ENCODE data around the gene MIEF1. TPM values are rescaled to one million over a fixed set of nuclear protein-coding genes. Genes with fewer than 3 reads are reported as not detected.

Gene MIEF1
- total and polyA plus RNA-seq, 11 donors = 6.5 to 25.2 (median 18.7) TPM

GRCh38 chr22:39457556-39458443 is 44.3 kb upstream of the MIEF1 start:
- ATAC-seq = peak in 2 of 4 donors; percentile 14 to 48
- H3K27ac ChIP-seq = peak overlapping the region; percentile 50 to 89 (median 72)

GRCh38 chr22:39458444-39459083 is 43.5 kb upstream of the MIEF1 start:
- Histone ChIP-seq H3K36me3 (no peaks in the 10 kb centered on the region), H3K9me3 (no peaks in the 10 kb centered on the region), H3K4me3 (peak overlapping the region; percentile 47 to 81 (median 63)), H3K27ac (peak overlapping the region; percentile 32 to 89 (median 72)), H3K4me1 (peaks cover 0 to 44% (median 21%) of the 10 kb centered on the region in 12 donors), H3K27me3 (peaks cover 0 to 25% (median 6%) of the 10 kb centered on the region in 9 donors)
- intact Hi-C loops (cut with DNase I) = no loop called here
- 51 to 58% (median 52%) methylated on average over 10 of the region's 10 CpGs for whole genome bisulfite sequencing, 4 donors
- no peak for DNase-seq
- TF ChIP-seq POLR2A (IDR thresholded peaks at IDR 0.05) (no peak), CTCF (IDR thresholded peaks at IDR 0.05) (no peak)
- ATAC-seq = no peak

More at GRCh38 chr22:39457556-39458443, 44.3 kb upstream of the MIEF1 start:
- H3K9me3 ChIP-seq = no peaks in the 10 kb centered on the region
- peaks cover 0 to 25% (median 6%) of the 10 kb centered on the region in 9 donors for H3K27me3 ChIP-seq
- DNase-seq = peak in 1 of 5 donors; percentile 41
- H3K4me3 ChIP-seq = peak overlapping the region; percentile 47 to 81 (median 63)
- H3K36me3 ChIP-seq = no peaks in the 10 kb centered on the region
- 1% methylated on average over 19 to 83 of the region's 83 CpGs for WGBS, 4 donors
- H3K4me1 ChIP-seq = peaks cover 0 to 36% (median 13%) of the 10 kb centered on the region in 12 donors
- intact Hi-C loops (cut with DNase I) = no loop called here
- TF ChIP-seq CTCF (IDR thresholded peaks at IDR 0.05) (no peak), POLR2A (IDR thresholded peaks at IDR 0.05) (no peak)

- intact Hi-C loops (cut with DNase I) = loop anchor here in 3 of 10 donors (5.0 kb wide), 2 partner anchors 58 to 63 kb away; partner anchors contain the start of gene ATF4 (in 1 of the 3)
- Histone ChIP-seq H3K4me1 (peaks cover 7 to 52% (median 23%) of the 10 kb centered on the region in 12 donors), H3K4me3 (no peak overlapping the region), H3K9me3 (no peaks in the 10 kb centered on the region), H3K27ac (no peak overlapping the region), H3K27me3 (peaks cover 0 to 25% (median 6%) of the 10 kb centered on the region in 9 donors), H3K36me3 (no peaks in the 10 kb centered on the region)
- WGBS, 4 donors = 74 to 87% (median 82%) methylated on average over 10 to 11 of the region's 11 CpGs
- TF ChIP-seq CTCF (IDR thresholded peaks at IDR 0.05) (no peak), POLR2A (IDR thresholded peaks at IDR 0.05) (no peak)
- ATAC-seq = no peak
- no peak for DNase-seq
Measured at GRCh38 chr22:39459681-39460080, 42.4 kb upstream of the MIEF1 start.
